Inflammatory macrophage treated with lipopolysaccharide for 1 hour (primary cell): ENCODE results near the gene SFI1.
A peak's percentile ranks its signal among the peaks of the same experiment; 100 is the strongest.
"Not testable (repeated sequence)": the region's sequence is repeated elsewhere in the genome, so short reads cannot be mapped to it uniquely, and the experiment has no call there.

Source experiments
- DNase-seq, 2 donors: peaks; one replicate each; pipeline ENCODE4 v3.0.0-alpha.2; 2020 to 2022

The SFI1 gene

DNA sequence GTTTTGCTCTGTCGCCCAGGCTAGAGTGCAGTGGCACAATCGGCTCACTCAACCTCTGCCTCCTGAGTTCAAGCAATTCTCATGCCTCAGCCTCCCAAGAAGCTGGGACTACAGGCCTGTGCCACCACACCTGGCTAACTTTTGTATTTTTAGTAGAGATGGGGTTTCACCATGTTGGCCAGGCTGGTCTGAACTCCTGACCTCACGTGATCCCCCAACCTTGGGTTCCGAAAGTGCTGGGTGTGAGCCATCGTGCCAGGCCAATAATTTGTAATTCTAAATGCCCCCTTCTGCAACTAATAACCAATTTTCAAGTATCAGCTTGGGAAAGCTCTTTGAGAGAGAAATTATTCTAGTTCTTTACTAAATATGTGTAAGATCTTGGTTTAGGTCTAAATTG, 3.0 kb upstream of the SFI1 start:
- DNase-seq, result not testable (repeated sequence)

DNA sequence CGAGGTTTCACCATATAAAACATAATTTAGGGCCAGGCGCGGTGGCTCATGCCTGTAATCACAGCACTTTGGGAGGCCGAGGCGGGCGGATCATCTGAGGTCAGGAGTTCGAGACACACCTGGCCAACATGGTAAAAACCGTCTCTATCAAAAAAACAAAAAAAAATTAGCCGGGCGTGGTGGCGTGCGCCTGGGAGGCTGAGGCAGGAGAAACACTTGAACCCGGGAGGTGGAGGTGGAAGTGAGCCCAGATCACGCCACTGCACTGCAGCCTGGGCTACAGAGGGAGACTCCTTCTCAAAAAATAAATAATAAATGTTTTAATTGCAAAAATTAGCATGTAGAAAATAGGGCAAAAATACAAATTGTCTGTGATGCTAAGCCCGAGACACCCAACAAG, 993 bp upstream of the SFI1 start:
- no peak for DNase-seq

DNA sequence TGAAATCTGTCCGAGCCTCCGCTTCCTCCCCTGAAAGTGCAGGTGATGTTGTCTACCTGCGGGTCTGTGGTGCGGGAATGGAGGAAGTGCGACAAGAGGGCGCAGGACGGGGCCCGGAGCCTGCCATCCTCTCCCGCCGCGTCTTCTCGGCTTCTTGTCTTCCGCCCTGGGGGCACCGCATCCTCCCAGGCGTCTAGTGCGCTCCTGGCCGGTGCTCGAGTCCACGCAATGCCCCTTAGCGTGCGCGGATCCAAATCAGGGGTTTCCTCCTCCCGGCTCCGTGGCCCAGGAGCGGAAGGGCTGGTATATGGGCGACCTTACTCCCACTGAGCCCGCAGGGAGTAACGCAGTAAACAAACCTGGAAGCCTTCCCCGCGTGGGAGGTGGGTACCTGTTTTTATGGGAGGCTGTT, 405 bp downstream of the SFI1 start:
- no peak for DNase-seq

DNA sequence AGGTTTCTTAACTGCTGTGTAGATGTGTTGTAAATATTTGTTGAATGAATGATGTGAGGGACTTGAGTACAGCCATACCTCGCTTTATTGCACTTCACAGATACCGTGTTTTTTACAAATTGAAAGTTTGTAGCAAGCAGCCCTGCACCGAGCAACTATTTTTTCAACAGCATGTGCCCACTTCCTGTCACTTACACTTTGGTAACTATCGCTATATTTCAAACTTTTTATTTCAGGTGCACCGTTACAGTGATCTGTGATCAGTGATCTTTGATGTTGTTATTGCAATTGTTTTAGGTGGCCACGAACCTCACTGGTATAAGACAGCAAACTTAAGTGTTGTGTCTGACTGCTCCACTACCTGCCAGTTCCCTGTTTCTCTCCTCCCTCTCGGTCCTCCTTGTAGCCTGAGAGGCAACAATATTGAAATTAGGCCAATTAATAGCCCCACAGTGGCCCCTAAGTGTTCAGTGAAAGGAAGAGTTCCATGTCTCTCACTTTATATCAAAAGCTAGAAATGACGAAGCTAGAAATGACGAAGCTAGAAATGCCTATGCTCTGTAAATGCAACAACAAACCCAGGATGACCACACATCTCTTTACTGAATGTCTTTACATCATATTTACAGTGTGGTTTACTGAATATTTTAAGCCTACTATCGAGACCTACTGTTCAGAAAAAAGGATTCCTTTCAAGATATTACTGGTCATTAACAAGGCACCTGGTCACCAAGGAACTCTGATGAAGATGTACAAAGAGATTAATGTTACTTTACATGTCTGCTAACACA, 1.0 kb downstream of the SFI1 start:
- DNase-seq, result no peak

DNA sequence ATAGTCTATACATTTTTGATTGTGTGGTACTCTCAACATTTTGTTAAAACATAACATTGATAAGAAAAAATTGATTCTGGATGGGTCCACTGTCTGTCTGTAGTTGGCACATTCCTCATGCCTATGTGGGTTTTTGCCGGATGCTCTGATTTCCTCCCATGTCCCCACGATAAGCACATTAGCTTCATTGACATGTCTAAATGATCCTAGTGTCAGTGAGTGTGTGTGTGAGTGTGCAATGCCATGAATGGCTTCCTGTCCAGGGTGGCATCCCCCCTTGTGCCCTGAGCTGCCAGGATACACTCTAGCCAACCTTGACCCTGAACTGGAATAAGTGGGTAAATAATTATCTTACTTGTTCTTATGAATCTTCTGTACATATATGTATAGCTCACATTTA, 5.4 kb downstream of the SFI1 start:
- no peak for DNase-seq

DNA sequence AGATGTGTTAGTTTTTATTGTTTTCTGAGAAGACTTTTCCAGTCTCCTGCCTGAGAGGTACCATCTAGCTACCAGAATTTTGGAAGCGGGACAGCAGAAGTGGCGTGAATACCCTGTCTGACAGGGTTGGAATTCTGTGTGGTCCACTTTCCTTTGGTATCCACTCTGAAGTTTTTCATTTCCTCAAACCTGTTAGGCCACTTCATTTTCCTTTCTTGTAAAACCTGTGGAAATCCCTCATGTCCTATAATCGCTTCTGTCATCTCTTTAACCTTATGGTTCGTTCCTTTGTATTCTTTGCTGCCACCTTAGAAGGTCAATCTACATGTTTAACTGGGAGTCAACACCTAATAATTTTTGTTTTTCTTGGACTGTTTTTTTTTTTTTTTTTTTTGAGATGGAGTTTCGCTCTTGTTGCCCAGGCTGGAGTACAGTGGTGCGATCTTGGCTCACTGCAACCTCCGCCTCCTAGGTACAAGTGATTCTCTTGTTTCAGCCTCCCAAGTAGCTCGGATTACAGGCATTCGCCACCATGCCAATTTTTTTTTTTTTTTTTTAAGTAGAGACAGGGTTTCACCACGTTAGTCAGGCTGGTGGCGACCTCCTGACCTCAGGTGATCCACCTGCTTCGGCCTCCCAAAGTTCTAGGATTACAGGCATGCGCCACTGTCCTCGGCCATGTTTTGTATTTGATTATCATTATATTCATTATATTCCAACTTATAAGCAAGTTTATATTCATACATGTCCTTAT, 7.1 kb downstream of the SFI1 start:
- no peak for DNase-seq

DNA sequence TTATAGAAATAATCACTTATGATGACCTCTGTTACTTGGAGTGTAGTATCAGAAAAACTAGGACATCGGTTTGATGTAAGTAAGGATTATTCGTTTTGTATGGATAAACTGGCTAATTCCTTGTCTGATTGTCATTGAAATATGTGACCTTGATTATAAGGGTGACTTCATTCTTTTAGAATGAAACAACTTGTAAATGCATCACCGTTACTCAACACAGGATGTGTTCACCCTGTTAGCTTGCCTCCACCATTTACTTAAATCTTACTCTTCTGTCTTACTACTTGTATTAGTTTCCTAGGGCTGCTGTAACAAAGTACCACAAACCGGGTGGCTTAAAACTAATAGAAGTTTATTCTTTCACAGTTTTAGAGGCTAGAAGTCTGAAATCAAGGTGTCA, 7.9 kb downstream of the SFI1 start:
- no peak for DNase-seq

DNA sequence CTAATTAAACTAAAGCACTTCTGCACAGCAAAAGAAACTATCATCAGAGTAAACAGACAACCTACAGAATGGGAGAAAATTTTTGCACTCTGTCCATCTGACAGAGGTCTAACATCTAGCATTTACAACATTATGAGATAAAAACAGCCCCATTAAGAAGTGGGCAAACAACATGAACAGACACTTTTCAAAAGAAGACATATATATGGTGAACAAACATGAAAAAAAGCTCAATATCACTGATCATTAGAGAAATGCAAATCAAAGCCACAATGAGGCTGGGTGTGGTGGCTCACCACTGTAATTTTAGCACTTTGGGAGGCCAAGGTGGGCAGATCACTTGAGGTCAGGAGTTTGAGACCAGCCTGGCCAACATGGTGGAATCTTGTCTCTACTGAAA, 11.2 kb downstream of the SFI1 start:
- DNase-seq, result not testable (repeated sequence)

DNA sequence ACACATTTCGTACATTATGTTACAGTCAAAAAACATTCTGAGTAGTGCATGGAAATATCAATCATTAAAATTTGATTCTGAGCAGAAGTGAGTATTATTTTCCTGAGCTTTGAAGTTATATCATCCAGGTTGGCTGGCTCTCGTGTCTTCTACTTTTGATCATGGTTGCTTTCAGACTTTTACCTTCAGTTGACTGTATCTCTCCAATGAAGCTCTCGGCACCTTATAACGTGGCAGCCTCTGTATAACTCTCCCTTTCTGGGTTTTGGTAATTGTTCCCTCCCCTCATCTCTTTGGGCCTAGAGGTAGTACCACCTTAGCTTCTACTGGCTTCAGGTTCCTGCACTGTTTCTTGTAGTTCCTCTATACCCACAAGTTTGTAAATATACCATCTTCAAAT, 12.2 kb downstream of the SFI1 start:
- DNase-seq, result no peak

DNA sequence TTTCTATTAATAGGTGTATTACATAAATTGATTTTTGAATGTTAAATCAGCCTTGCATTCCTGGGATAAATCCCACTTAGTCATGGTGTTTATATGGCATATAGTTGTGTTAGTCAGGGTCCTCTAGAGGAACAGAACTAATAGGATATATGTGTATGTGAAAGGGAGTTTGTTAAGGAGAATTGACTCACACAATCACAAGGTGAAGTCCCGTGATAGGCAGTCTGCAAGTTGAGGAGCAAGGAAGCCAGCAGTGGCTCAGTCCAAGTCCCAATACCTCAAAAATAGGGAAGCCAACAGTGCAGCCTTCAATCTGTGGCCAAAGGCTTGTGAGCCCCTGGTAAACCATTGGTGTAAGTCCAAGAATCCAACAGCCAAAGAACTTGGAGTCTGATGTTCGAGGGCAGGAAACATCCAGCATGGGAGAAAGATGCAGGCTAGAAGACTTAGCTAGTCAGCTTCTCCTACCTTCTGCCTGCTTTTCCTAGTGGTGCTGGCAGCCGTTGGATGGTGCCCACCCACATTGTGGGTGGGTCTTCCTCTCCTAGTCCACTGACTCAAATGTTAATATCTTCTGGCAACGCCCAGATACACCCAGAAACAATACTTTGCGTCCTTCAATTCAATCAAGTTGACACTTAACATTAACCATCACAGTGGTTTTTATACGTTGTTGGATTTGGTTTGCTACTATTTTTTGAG, 12.9 kb downstream of the SFI1 start:
- DNase-seq, result peak in 1 of 2 donors; percentile 41

DNA sequence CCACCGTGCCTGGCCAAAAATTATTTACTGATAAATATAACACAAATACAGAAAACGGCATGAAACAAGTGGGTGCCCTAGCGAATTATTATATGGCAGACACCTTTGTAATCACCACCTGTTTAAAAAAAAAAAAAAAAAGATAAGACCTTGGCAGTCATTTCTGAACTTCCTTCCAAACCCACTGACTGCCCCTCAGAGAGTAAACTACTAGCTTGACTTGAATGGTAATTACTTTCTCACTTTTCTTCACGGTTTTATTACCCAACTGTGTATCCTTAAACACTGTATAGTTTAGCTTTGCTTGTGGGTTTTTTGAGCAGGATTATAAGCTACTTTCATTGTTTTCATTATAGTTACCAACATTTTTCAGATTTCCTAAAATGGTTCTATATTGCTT, 23.7 kb downstream of the SFI1 start:
- DNase-seq, result no peak

DNA sequence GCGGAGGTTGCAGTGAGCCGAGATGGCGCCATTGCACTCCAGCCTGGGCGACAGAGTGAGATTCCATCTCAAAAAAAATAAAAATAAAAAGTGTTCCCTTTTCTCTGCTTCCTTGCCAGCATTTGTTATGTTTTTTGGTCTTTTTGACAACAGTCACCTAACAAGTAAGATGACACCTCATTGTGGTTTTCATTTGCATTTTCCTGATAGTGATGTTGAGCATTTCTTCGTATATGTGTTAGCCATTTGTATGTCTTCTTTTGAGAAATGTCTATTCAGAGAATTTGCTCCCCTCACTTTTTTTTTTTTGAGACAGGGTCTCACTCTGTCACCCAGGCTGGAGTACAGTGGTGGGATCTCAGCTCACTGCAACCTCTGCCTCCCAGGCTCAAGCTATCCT, 27.8 kb downstream of the SFI1 start:
- DNase-seq, result not testable (repeated sequence)

DNA sequence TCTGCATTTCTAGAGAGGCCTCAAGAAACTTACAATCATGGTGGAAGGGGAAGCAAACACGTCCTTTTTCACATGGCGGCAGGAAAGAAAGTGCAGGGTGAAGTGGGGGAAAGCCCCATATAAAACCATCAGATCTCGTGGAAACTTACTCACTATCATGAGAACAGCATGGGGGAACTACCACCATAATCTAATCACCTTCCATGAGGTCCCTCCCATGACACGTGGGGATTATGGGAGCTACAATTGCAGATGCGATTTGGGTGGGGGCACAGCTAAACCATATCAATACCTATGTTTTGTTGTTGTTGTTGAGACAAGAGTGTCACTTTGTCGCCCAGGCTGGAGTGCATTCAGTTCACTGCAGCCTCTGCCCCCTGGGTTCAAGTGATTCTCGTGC, 29.9 kb downstream of the SFI1 start:
- peak; percentile 72 to 79 for DNase-seq

DNA sequence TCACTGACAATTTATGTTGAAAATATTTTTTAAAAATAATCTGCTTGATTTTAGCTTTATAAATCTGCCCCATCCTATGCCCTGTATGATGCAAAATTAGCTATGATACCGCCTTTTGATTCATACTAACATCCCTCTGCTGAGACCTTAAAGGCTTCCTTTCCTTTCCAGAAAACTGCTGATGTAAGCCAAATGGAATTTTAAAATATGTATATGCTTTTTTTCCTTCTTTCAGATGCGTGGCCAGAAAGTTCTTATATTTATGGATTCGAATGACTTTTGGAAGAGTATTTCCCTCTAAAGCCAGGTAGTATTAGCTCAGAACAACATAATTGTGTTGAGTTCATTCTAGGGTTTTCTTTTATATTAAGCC, 34.5 kb downstream of the SFI1 start:
- DNase-seq, result no peak

DNA sequence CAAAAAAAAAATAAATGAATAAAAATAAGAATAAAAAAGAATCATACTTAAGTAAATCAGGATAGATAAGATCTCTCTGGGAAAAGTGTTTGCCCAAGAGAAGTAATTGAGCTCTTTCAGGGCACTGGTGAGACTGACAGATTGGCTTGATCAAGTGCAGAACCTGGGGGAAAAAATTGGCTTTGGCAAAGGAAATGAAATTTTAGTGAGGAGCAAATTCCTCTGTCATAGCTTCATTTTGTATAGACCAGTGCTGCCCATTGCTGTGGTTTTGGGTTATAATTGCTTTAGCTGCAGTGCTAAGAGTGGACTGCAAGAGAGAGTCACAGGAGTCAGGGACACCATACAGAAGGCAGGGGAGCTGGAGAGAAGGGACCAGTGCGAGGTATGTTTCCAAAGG, 35.7 kb downstream of the SFI1 start:
- DNase-seq, result no peak

DNA sequence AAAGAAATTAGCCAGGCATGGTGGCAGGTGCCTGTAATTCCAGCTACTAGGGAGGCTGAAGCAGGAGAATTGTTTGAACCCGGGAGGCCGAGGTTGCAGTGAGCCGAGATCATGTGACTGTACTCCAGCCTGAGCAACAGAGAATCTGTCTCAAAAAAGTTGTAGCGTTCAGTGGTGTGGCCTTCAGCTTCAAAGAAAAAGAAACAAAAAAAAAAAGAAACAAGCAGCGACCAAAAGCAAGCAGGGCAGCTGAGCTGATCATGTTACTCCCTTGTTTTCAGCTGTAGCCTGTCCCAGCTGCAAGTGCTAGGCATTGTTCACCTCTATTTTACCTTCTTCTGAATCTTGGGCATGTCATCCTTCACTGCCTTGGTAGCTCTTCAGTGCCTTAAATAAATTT, 37.0 kb downstream of the SFI1 start:
- no peak for DNase-seq

DNA sequence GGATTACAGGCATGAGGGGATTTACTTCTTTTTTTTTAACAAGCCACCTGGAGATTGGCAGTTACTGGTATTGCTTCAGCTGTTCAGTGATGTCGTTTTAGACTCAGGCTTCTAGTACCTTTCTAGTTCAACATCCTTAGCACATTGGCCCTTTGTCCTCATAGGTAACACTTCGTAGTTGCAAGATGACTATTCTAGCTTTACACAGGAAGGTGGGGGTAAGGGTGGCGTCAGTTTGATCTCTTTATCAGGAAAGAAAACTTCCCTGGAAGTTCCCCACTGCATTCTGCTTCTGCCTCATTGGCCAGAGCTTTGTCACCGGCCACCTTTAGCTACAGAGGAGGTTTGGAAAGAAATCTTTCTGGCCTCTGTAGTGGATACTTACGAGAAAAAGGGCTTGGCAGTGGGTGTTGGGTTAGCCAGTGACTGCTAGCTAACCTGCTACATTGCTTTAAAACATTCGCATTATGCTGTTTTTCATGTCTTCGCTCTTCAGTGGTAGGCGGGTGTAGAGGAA, 40.7 kb downstream of the SFI1 start:
- DNase-seq, result no peak

DNA sequence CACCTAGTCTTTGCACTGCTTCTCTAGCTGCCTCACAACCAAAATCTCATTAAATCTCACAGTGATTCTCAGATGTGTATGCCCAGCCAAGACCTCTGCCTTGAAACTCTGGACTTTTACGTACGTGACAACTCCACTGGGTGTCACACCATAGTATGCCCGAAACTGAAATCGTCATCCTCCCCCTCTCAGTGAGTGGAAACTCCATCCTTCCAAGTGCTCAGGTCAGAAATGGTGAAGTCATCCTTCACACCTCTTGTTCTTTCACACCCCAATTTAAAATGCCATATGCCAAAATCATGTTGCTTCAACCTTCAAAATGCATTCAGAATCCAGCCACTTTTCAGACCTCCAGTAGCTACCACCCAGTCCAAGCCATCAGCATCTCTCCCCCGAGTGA, 42.5 kb downstream of the SFI1 start:
- no peak for DNase-seq

DNA sequence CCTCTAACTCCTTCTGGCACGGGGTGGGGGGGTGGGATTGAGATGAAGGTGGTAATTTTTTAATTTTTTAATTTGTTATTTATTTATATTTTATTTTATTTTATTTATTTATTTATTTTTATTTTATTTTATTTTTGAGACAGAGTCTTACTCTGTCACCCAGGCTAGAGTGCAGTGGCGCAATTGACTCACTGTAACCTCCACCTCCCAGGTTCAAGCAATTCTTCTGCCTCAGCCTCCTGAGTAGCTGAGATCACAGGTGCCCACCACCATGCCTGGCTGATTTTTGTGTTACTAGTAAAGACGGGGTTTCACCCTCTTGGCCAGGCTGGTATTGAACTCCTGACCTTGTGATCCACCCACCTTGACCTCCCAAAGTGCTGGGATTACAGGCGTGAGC, 43.8 kb downstream of the SFI1 start:
- not testable (repeated sequence) for DNase-seq

DNA sequence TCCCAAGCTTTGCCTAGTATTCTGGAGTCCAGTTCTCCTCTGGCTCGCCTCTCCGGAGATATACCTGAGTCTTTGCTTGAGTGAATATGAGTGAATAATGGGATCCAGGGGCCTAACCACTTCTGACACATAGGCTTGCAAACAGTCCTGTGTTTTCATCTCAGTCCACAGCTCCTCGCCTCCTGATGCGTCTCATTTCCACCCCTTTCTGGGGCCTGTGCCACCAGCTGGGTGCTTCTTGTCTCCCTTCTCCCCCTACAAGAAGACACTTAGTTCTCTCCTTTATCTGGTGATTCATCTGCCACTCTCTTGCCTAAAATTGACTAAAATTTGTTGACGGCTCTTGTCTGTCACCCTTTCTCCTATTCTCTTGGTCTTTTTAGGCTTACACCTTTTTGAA, 44.6 kb downstream of the SFI1 start:
- DNase-seq, result no peak

DNA sequence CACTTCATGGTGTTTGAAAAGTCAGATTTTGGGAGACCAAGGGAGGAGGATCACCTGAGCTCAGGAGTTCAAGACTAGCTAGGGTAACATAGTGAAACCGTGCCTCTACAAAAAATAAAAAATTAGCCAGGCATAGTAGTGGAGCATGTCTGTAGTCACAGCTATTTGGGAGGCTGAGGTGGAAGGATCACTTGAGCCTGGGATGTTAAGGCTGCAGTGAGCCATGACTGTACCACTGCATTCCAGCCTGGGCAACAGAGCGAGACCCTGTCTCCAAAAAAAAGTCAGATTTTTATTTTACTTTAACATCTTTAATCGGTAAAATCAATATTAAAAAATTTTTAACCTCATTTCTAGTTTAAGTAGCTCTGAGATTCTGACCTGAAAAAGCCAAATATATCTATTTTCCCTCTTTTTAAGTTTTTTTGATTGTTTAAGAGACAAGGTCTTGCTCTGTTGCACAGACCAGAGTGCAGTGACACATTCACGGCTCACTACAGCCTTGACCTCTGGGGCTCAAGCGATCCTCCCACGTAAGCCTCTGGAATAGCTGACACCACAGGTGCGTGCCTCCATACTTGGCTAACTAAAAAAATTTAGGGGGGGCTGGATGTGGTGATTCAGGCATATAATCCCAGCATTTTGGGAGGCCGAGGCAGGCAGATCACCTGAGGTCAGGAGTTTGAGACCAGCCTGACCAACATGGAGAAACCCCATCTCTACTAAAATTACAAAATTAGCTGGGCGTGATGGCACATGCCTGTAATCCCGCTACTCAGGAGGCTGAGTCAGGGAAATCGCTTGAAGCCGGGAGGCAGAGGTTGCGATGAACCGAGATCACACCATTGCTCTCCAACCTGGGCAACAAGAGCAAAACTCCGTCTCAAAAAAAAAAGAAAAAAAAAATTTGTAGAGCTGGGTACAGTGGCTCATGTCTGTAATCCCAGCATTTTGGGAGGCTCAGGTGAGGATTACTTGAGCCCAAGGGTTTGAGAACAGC, 48.4 kb downstream of the SFI1 start:
- no peak for DNase-seq

DNA sequence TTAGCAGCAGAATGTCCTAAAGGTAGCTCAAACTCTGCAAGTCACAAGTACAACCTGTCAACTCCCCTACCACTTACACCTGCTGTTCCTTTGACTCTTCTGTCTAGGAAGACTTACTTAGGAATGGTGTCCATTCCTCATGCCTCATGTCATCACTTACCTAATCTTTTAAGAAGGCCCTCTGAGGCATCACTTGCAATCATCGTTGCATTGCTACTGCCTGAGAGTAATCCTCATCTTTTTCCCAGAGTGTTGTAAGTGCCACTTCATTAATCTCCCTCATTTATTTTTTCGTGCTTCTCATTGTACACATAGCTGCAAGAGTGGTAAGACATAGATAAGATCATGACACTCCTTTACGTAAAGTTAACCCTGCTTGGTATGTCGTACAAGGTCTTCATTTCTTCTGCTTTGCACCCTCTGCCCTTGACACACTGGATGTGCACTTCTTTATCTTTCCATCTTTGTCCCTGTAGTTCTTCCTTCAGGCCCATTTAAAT, 54.6 kb downstream of the SFI1 start:
- no peak for DNase-seq
